ENCODE results near the gene ADGRB3.
"Not testable (repeated sequence)": the region's sequence is repeated elsewhere in the genome, so short reads cannot be mapped to it uniquely, and the experiment has no call there.

Gene ADGRB3

DNA sequence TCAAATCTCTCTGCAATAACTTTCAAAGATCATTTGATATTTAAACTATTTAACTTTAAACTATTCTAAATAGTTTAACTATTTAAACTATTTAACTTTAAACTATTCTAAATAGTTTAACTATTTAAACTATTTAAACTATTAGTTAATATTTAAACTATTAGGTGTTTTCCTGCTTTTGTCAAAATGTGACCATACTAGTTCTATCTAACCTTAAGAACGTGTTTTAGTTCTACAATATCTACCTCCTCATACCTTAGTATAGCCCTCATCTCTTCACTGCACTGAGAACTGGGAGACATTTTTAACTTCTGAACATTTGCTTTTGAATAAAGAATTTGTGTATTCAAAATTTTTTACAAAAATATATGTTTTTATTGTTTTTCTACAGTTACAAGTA lies 429.1 kb downstream of the ADGRB3 start:
- no peak for DNase-seq

DNA sequence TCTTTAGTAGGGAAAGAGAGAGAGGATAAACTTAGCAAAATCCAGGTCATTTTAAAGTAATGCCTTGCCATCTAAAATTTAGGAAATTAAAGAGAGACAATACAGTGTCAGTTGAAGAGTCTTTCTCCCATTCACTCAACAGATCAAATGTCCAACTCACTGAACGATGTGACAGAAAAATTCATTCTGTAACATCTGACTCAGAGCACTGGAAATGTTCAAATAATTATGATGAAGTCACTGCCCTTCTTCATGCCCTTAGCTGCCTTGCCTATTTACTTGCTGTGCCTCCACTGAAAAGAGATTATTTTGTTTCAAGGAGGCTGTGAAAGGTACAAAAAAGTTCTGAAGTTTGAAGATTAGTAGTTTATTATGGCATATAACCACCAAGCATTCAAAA lies 434.8 kb downstream of the ADGRB3 start:
- no peak for DNase-seq

DNA sequence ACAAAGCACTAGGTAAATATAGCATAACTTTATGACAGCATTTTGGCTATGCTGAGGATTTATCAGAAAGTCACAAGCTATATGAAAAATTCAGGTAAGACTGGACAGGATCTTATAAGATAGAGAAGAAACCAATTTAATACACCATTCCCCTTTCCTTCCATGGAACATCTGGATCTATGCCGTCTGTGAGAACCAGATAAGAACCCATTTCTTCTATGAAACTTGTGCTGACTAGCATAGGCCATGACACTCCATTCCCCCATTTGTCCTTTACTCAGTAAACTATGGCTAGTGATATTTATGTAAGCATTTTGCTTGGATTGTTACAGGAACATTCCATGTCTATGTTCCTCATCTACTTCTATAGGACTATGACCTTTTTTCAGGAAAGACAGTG lies 437.7 kb downstream of the ADGRB3 start:
- no peak for DNase-seq

DNA sequence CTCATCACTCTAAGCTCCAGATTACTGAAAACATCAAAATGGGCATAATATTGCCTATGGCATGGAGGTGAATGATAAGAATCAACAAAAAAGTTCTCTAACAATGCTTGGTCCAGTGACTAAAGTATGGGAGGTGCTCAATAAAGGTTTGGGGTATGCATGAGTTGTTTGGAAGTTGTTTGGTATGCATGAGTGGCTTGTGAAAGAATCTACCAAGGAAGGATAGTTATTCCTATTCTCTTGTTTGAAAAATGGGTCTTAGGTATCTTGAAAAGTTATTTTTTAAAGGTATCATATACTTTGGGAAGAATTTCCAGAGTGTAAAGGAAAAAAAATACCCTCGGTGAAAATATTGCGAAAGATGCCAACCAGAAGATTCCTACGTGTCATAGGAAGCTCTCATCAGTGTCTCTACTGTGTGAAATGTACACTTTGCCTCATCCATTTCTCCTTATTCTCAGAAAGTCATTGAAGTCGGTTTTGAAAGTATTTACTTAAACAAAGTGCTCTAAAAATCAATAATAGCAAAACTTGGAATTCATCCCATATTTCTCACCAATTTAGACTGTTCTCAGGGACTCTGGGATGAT lies 449.8 kb downstream of the ADGRB3 start:
- no peak for DNase-seq

DNA sequence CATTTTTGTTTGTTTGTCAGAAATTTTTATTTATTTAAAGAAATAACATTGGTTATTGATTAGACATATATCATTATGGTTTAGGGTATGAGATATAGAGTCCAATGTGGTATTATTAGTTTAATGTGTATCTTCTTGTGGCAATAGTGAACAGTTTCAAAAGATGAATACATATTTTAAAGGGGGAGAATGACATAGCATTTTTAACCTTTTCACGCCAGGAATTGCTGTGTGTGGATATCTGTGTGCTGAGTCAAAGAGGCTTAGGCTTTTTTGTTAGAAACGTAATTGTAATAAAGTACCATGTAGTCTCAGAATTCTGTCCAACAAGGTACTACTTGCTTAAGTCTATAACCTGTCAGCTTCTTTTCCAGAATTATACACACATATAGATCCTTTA lies 451.6 kb downstream of the ADGRB3 start:
- no peak for DNase-seq

DNA sequence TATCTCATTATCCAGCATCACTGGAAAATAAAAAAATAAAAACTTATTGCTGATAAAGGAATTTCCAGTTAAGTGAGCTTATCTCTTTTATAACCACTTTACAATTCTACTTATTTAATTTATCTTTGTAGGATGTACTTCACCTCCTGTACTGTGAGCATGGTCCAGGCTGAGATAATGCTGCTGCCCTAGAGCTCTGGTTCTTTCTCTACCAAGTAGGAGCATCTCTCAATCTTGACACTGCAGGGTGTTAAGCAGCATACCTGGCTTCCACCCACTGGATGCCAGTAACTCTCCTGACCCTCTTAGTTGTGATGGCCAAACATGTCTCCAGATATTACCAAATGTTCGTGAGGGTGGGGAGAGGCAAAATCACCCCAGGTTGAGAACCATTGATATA lies 454.5 kb downstream of the ADGRB3 start:
- no peak for DNase-seq

DNA sequence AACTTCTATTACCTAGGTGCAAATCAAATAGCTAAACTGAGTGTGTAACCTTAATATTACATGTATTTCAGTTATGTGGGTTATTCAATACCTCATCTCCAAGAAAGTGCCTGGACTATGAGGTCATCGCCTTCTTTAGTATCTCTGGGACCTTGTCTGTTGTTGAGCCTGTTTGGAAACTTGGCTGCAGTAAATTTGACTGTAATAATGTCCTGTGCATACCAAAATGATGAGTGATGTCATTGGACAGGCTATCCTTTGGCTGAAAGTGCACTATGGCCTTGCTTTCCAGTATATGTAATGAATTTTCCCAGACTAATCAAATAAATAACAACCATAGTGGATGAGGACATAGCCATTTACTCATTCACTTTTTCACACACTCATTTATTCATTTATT lies 455.1 kb downstream of the ADGRB3 start:
- no peak for DNase-seq

DNA sequence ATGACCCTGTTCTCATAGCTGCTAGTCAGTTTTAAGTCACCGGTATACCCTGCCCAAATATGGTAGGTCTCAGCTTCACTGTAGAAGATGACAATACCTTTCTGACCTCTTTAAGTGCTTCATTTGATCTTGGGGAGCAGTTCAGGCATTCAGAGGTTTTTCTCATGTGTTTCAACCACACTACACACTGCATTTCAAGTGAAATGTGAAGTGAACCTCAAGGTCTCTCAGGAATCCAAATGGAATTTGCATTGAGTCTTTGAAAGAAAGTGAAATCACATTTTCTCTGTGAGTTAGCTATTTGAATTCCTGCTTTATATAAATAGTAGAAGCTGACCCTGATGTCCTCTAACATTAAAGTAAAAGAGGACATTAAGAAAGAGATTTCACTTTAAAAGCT lies 461.6 kb downstream of the ADGRB3 start:
- DNase-seq = no peak

DNA sequence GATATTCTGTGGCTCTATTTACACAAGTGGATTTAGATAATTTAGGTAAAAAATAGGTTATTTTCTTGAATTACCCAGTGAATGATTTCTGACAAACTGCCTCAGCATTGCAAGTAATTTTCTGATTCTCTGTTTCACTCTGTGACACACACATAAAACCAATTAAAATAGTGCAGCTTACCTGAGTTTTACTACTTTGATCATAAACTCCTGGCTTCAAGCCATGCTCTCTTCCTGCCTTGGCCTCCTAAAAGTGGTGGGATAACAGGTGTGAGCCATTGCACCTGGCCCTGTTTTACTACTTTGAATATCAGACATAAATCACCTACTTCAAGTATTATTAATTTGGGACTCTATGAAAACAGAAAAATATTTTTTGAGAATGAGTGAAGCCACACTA lies 462.9 kb downstream of the ADGRB3 start:
- no peak for DNase-seq

DNA sequence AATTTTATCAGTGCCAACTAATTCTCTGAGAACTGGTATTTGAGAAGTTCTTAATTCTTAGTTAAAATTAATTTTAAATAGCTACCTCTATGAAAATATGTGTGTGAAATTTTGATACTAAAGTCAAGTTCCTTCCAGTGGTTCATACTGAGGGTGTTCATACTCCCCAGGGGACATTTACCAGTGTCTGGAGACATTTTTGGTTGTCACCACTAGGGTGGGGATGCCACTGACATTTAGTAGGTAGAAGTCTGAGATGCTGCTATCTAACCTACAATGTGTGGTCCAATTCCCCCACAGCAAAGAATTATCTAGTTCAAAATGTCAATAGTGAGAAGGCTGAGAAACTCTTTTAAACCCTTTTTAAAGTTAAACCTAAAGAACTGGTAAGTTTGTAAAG lies 463.8 kb downstream of the ADGRB3 start:
- DNase-seq = no peak

DNA sequence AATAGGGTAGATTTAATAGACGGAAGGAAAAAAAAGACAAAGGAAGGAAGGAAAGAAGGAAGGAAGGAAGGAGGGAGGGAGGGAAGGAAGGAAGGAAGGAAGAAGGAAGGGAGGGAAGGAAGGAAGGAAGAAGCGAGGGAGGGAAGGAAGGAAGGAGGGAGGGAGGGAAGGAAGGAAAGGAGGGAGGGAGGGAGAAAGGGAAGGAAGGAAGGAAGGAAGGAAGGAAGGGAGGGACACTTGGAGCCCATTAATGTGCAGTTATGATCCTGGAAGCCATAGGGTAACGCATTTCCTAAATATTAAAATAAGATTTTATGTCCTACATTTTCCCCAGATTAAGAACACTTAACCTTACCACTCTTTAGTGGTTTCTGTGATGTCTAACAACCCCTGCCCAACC lies 465.7 kb downstream of the ADGRB3 start:
- DNase-seq = no peak

DNA sequence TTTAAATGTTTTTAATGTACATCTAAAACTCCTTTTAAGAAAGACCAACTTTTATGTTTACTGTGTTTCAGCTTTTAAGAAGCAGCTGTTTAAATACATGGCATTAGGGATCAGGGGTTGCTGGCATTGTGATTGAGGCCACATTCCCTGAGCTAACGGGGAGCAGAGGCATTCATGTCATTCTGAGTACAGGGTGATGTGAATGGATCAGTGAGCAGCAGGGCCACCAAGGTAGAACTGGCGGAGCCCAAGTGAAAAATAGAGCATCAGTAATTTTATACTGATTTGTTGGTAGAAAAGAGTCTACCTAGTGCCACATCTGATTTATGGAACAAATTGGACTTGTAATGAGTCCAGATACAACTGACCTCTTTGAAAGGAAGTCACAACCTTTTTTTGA lies 467.3 kb downstream of the ADGRB3 start:
- no peak for DNase-seq

DNA sequence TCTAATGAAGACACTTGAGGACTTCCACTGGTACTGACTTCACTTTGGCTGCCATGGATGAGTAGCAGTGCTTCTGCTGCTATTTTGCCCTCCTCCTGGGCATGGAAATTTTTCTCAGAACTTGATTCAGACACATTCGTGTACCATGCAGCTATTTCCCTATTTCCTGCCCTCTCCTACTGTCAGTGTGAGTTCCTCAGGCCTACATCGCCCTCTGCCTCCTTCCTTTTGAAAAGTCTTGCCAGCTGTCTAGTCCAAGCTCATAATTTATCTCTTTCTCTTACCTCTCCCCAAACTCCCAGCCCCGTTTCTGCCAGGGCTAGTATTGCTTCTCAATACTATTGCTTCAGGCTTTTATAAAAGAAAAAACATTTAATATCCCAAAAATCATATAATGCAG lies 470.2 kb downstream of the ADGRB3 start:
- DNase-seq = no peak

DNA sequence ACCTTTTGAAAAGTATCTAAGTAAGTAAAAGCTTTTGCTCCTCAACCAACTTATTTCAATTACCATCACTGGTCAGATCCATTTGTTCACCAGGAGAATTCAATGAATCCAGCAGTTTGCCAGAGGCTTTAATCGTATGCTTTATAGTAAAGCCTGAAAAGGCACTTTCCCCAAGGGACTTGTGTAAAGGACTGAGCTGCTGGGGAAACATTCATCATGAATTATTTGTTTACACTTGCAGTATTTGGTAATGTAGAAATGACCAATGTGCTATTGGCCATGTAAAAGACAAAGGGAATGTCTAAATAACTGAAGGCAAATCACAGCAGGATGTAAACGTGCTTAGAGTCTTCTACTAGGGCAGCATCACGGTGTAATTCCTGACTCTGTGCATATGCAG lies 471.4 kb downstream of the ADGRB3 start:
- no peak for DNase-seq

DNA sequence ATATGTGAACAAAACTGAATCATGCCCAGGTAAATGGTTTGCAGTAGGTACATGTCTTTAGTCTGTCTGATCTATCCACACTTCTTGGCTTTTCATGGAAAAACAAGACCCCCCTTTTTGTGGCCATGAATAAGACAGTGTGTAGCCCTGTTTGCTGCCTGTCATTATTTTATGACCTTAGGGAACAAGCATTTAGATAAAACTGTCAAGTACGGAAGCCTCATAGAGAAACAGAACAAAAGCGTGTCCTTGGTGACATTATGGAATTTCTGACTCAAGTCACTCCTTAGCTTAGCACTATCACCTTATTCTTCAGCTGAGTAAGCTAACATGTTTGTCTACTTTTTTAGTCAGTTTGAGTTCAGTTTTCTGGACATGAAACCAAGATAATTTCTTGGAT lies 476.2 kb downstream of the ADGRB3 start:
- DNase-seq = no peak

DNA sequence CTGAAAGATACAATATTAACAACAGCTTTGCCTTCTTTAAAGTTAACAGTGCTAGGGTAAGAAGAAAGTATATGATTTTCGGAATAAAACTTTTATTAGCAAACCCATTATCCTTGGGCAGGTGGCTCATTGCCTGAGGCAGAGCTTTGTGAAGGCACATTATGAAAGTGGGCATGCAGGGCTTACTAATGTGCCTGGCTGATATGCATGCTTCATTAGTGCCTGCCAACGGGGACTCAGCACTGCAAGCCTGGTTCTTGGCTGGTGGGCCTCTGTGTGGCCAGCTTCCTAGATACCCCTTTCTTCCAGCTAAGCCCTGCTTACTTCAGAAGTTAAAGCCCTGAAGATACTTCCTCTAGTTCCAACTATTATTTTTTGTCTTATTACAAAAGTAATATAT lies 481.6 kb downstream of the ADGRB3 start:
- no peak for DNase-seq

DNA sequence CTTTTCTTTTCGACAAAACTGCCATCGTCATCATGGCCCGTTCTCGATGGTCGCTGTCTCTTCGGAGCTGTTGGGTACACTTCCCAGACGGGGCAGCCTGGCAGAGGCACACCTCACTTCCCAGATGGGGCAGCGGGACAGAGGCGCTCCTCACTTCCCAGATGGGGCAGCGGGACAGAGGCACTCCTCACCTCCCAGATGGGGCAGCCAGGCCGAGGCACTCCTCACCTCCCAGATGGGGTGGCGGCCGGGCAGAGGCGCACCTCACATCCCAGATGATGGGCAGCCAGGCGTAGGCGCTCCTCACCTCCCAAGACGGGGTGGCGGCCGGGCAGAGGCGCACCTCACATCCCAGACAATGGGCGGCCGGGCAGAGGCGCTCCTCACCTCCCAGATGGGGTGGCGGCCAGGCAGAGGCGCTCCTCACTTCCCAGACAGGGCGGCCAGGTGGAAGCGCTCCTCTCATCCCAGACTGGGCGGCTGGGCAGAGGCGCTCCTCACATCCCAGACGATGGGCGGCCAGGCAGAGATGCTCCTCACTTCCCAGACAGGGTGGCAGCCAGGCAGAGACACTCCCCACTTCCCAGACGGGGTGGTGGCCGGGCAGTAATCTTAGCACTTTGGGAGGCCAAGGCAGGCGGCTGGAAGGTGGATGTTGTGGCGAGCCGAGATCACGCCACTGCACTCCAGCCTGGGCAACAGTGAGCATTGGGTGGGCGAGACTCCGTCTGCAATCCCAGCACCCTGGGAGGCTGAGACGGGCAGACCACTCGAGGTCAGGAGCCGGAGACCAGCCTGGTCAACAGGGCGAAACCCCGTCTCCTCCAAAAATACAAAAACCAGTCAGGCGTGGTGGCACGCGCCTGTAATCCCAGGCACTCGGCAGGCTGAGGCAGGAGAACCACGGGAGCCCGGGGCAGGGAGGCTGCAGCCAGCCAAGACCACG lies 486.7 kb downstream of the ADGRB3 start:
- DNase-seq = not testable (repeated sequence)

DNA sequence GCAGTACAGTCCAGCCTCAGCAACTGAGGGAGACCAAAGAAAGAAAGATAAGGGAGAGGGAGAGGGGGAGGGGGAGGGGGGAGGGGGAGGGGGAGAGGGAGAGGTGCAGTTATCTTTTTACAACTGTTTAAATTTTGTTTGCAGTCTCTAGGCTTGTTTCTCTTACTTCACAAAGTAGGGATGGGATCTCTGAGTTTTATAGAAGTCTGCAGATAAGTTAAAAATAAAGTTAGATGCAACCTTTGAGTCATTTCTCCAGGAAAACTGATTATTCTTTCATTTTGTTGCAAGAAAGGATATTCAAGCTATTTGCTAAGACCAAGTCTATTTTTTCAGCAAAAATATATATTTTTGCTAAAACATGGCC lies 487.3 kb downstream of the ADGRB3 start:
- DNase-seq = no peak

DNA sequence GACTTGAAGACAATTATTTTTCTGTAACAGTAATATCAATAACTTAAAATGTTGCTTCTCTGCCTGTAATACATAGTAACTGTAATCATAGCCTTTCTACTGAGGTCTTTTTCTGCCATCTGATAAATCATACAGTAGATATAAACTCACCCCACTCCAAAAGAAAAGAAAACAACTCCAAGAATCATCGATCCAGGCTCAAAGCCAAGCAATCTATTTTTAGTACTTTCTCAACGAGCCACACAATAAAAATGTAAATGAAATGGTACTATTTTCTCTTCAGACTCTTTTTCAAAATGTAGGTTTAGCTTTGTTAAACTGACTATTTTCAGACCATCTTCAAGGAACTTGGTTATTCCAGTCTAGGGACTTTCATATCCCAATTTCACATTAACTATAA lies 493.3 kb downstream of the ADGRB3 start:
- no peak for DNase-seq

DNA sequence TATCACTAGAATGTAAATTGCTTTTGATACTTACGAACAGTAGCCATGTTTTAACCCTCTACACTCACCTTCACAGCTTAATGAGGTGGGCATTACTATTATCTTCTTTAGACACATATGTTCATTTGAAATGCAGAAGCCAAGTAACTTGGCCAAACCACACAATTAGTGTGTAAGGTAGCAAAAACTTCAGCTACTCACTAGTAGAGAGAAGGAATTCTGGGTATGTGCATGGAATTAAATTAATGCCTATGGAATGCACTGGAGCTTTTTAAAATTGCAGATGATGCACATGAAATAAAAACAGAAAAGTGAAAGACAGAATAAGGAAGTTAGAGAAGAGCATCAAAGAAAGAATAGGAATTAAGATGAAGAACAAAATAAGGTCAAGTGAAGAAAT lies 494.0 kb downstream of the ADGRB3 start:
- DNase-seq = no peak

DNA sequence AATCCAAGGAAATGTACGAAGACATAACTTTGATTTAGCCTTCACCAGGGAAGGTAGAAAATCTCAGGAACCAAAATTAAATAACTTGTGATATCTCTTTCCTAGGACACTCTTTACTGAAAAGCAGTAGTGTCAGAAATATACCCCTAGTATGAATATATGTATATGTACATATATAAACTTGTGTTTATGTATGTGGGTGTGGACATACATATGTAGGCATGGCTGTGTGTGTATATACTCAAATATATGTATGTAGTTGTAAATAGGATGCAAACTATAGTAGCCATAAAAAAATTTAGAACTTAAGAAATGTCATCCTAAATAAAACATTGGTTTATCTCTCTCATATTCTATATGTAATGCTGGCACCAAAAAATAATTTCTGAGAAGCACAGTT lies 500.8 kb downstream of the ADGRB3 start:
- DNase-seq = no peak

DNA sequence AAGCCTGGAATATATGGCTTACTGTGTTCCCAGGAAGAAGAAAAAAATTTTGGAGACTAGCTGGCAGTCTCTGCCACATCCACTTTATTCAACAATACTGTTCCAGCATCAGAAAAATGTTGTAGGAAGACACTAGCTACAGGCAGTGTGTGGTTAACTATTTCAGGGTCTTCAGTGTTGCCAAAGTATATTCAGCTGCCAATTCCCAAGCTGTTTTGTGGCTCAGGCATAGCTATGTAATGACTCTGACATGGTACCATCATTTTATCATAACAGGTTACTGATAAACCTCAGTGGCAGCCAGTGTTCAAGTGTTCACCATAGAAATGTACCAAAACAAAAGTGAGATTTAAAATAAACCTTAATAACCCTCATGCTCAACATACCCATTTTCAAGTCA lies 503.1 kb downstream of the ADGRB3 start:
- no peak for DNase-seq

DNA sequence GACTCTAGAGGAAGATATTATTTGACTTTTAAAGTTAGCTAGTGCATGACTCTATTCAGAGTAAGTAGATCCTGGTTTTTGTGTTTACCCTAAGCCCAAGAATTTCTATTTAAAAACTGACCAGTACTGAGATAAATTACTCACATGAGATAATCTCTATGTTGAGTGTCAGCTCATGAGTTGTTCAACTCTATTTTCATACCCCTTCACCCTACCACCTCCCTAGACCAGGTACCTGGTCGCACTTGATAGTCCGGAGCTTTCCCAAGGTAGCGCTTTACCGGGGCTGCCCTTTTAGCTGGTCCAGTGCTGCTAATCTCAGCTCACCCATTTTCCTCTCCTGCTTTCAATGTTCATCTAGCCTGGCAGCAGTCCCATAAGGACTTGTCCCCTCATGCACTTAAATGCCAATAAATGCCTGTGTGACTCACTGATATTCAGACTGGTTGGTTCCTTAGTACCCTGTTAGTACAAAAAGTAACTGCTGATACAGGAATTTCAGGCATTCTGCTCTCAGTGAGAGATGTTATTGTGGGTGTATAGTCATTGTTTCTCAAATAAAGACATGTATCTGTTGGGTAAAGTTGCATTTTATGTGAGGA lies 503.9 kb downstream of the ADGRB3 start:
- no peak for DNase-seq

DNA sequence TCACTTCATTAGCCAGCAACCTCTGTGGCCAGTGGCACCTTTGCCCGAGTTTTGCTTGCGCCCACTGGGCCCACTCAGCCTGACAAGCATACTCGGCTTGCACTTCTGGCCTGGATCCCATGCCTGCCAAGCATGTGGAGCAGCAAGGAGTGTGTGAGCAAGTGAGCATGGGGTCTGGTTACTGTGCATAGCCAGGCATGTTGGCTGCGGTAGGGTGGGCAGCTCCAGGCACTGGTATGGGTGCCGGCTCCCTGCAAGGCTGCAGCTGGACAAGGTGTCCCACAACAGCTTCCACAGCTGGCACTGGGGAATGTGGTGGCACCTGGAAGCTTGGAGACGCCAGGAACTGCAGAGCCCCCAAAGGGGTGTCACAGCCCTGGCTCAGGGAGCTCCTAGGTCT lies 510.0 kb downstream of the ADGRB3 start:
- no peak for DNase-seq

Measured in activated CD4-positive, alpha-beta T cell treated with anti-CD3 and anti-CD28 coated beads, Interleukin-2, amount 50 U/mL, for 48 hours (primary cell).